GM12878 (cell line): ENCODE results near the gene CHTOP. TPM values are rescaled to one million over a fixed set of nuclear protein-coding genes. Genes with fewer than 3 reads are reported as not detected.

Source experiments
- ATAC-seq: fragments of 200-7000 bp; cut with Tn5 transposase; 3 replicates; pipeline ENCODE4 v1.9.1; 2020; ENCODE audit warnings: mild to moderate bottlenecking, moderate library complexity
- BruUV-seq: library from RNA; stranded (reverse); fragments of 400-500 nt; replicated peaks from 2 replicates; lab custom pipeline; 2021; lab: Mats Ljungman, UMichigan
- CTCF ChIA-PET: fragments of 300-600 bp; sonication (Branson Sonifier 250); formaldehyde crosslinking; extraction: SDS; loops from one replicate; lab custom pipeline; 2021; ENCODE audit warnings: inconsistent platforms; lab: Yijun Ruan, JAX
- POLR2A ChIA-PET: fragments of 350-600 bp; formaldehyde crosslinking; extraction: SDS; loops from one replicate; lab custom pipeline; 2021; ENCODE audit warnings: inconsistent platforms; lab: Charles Lee
- RAD21 ChIA-PET: fragments of 300-600 bp; sonication (Branson Sonifier 250); formaldehyde crosslinking; loops from one replicate; lab custom pipeline; 2023; ENCODE audit warnings: antibody characterized with exemption; ENCODE audit not compliant: unreplicated experiment; lab: Charles Lee
- SMC1A ChIA-PET: fragments of 300-600 bp; sonication (Branson Sonifier 250); formaldehyde crosslinking; loops from one replicate; lab custom pipeline; 2023; ENCODE audit not compliant: unreplicated experiment, uncharacterized antibody; lab: Charles Lee
- DNase-seq: peaks from one replicate; pipeline ENCODE4 v3.0.0-alpha.2; 2011; ENCODE audit warnings: low read depth, low spot score
- FAIRE-seq: peaks from 3 replicates; lab custom pipeline; 2011; peaks lifted over from hg19 to GRCh38; lab: Jason Lieb, UNC
- H2AFZ ChIP-seq: 2 replicates; pipeline ENCODE4 v1.6.0; 2011; ENCODE audit warnings: low read depth, low read length, control low read depth; ENCODE audit not compliant: control insufficient read depth
- H3K27ac ChIP-seq: 2 replicates; pipeline ENCODE4 v1.5.1; 2011; ENCODE audit warnings: control low read depth; ENCODE audit not compliant: control insufficient read depth, insufficient read depth
- H3K27me3 ChIP-seq, 2 experiments: replicated peaks in 1 of 2; 2 replicates each; pipeline versions ENCODE4 v1.6.0 to v1.6.1; 2011; ENCODE audit warnings: low read length in 1 of 2; ENCODE audit not compliant: control insufficient read depth in 2 of 2, insufficient read depth in 2 of 2
- H3K36me3 ChIP-seq, 2 experiments: 2 replicates each; pipeline ENCODE4 v1.5.1; 2011; ENCODE audit warnings: low read length in 1 of 2; ENCODE audit not compliant: control insufficient read depth in 2 of 2, insufficient read depth in 2 of 2
- H3K4me1 ChIP-seq: 2 replicates; pipeline ENCODE4 v1.6.1; 2011; ENCODE audit warnings: mild to moderate bottlenecking, low read length, moderate library complexity, mixed read lengths; ENCODE audit not compliant: control insufficient read depth, insufficient read depth
- H3K4me2 ChIP-seq: 2 replicates; pipeline ENCODE4 v1.6.0; 2011; ENCODE audit warnings: control low read depth; ENCODE audit not compliant: control insufficient read depth, insufficient read depth
- H3K4me3 ChIP-seq: fragments of 200-600 bp; sonication (generic); 2 replicates; pipeline ENCODE4 v1.5.1; 2016
- H3K79me2 ChIP-seq: 2 replicates; pipeline ENCODE4 v1.6.0; 2011; ENCODE audit warnings: low read length; ENCODE audit not compliant: control insufficient read depth, insufficient read depth
- H3K9ac ChIP-seq: 2 replicates; pipeline ENCODE4 v1.8.0; 2011; ENCODE audit warnings: low read length, control low read depth, mixed read lengths; ENCODE audit not compliant: control insufficient read depth, insufficient read depth
- H3K9me3 ChIP-seq: replicated peaks from 3 replicates; pipeline ENCODE4 v1.5.1; 2011; ENCODE audit warnings: mild to moderate bottlenecking, low read length; ENCODE audit not compliant: control insufficient read depth, insufficient read depth
- H4K20me1 ChIP-seq: 2 replicates; pipeline ENCODE4 v1.6.0; 2011; ENCODE audit not compliant: control insufficient read depth, insufficient read depth
- DPF2 ChIP-seq: fragments of 450-650 bp; IDR thresholded peaks from 2 replicates; pipeline ENCODE4 v1.6.1; 2017; ENCODE audit warnings: mild to moderate bottlenecking
- ETV6 ChIP-seq, 2 experiments: fragments of 450-650 bp in 1 of 2; IDR thresholded peaks in 1 of 2; conservative IDR thresholded peaks in 1 of 2; 2 replicates each; pipeline ENCODE4 v1.6.1; 2014; ENCODE audit warnings: antibody characterized with exemption in 1 of 2, borderline replicate concordance in 1 of 2, low read depth in 1 of 2, mild to moderate bottlenecking in 1 of 2, moderate library complexity in 1 of 2
- HDGF ChIP-seq: fragments of 450-650 bp; IDR thresholded peaks from 2 replicates; pipeline ENCODE4 v1.6.1; 2016; ENCODE audit warnings: antibody characterized with exemption
- IKZF2 ChIP-seq, 2 experiments: fragments of 450-650 bp; IDR thresholded peaks; 2 replicates each; pipeline ENCODE4 v1.6.1; 2017; ENCODE audit warnings: mild to moderate bottlenecking in 2 of 2, moderate library complexity in 2 of 2
- NFXL1 ChIP-seq: fragments of 450-650 bp; IDR thresholded peaks from 2 replicates; pipeline ENCODE4 v1.6.1; 2017; ENCODE audit warnings: antibody characterized with exemption, mild to moderate bottlenecking, borderline replicate concordance
- NFYB ChIP-seq: IDR thresholded peaks from 2 replicates; pipeline ENCODE4 v1.6.1; 2011; ENCODE audit warnings: low read depth, mild to moderate bottlenecking, low read length, improper control_type of control experiment, moderate library complexity; ENCODE audit not compliant: insufficient read depth
- SIN3A ChIP-seq: IDR thresholded peaks from 2 replicates; pipeline ENCODE4 v1.6.1; 2012; ENCODE audit warnings: low read depth, low read length, improper control_type of control experiment
- TAF1 ChIP-seq: IDR thresholded peaks from 2 replicates; pipeline ENCODE4 v1.6.1; 2011; ENCODE audit warnings: mild to moderate bottlenecking, low read depth, low read length, borderline replicate concordance
- TARDBP ChIP-seq: IDR thresholded peaks from 2 replicates; pipeline ENCODE4 v1.6.1; 2016; ENCODE audit warnings: borderline replicate concordance
- YBX1 ChIP-seq: fragments of 450-650 bp; IDR thresholded peaks from 2 replicates; pipeline ENCODE4 v1.6.1; 2016; ENCODE audit warnings: antibody characterized with exemption
- WGBS: methylation state at CpG from one replicate; pipeline ENCODE4 v1.1.6; 2016; ENCODE audit warnings: low lambda C conversion rate; ENCODE audit not compliant: insufficient replicate concordance, insufficient coverage; ENCODE audit errors: missing lambda C conversion rate; 5-methylcytosine and 5-hydroxymethylcytosine counted together
- in situ Hi-C: fragments of 300-500 bp; cut with MboI; formaldehyde crosslinking; loops from 9 replicates; pipeline ENCODE4 v1.14.3; 2018; ENCODE audit warnings: mixed read lengths
- intact Hi-C: fragments of 100-400 bp; cut with micrococcal nuclease; formaldehyde crosslinking; loops from one replicate; pipeline ENCODE4 v1.14.2; 2022; ENCODE audit not compliant: unreplicated experiment
- polyA plus RNA-seq, 11 experiments: library from polyadenylated mRNA; depleted of rRNA in 4 of 11; unstranded in 6 of 11; stranded (reverse) in 5 of 11; fragments of >200 nt; fragmentation: Nextera tagmentation in 4 of 11; fragmentation: Illumina TruSeq in 1 of 11; extraction: Ambion mirVana in 4 of 11; extraction: Trizol in 1 of 11; gene quantifications; 1 replicate in 1 of 11; 2 replicates in 10 of 11; pipeline versions ENCODE4 v1.2.1 to v1.2.3, GENCODE V29; 2011 to 2016; ENCODE audit warnings: inconsistent platforms in 2 of 11, missing spikeins in 2 of 11, low read depth in 1 of 11
- total RNA-seq, 4 experiments: library from RNA; depleted of rRNA in 3 of 4; stranded (reverse); fragments of >200 nt in 3 of 4; fragmentation: Illumina TruSeq in 1 of 4; extraction: Trizol in 1 of 4; gene quantifications; 2 replicates each; pipeline versions ENCODE4 v1.2.1 to v1.2.3, GENCODE V29; 2013 to 2021
- TF ChIP-seq, protein P1 (sequence below): fragments of 450-650 bp; formaldehyde crosslinking; IDR thresholded peaks from 2 replicates; pipeline ENCODE4 v1.4.0; 2020; ENCODE audit warnings: mild to moderate bottlenecking, moderate library complexity
- TF ChIP-seq, protein P2 (sequence below): fragments of 450-650 bp; IDR thresholded peaks from 2 replicates; pipeline ENCODE4 v1.6.1; 2017; ENCODE audit warnings: antibody characterized with exemption, mild to moderate bottlenecking, moderate library complexity
- TF ChIP-seq, protein P3 (sequence below): IDR thresholded peaks from 2 replicates; pipeline ENCODE4 v1.6.1; 2011; ENCODE audit warnings: borderline replicate concordance, low read depth, mild to moderate bottlenecking, moderate library complexity, low read length; ENCODE audit not compliant: insufficient read depth, poor library complexity, severe bottlenecking
- TF ChIP-seq, protein P4 (sequence below): fragments of 450-650 bp; IDR thresholded peaks from 2 replicates; pipeline ENCODE4 v1.6.1; 2017; ENCODE audit warnings: low read depth, mild to moderate bottlenecking, moderate library complexity

Gene CHTOP
- total and polyA plus RNA-seq, 10 of the 15 experiments (the other 5 are each of a cell fraction or from before 2014, with no cell fraction given): 8.4 to 93.8 (median 52.3) TPM

DNA sequence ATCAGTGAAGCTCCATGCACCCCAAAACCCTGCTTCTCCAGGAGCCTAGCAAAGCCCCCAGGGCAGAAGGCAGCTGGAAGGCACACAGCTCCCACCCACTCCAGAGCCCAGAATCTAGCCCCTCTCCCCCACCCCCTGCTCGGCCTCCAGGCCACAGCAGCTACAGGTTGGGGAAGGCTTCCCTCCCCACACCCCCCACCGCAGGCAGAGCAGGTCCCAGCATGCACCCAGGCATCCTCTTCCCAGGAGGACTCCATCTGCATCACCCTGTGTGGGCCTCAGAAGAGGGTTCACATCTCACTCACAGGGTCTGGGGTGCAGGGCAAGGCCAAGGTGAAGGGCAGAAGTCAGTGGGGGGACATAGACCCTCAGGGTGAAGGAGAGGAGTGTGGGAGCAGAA is 18.5 kb upstream of the CHTOP start:
- 45% methylated on average over 2 of the region's 2 CpGs for WGBS
- no peaks in the 10 kb centered on the region for H3K9me3 ChIP-seq
- no peaks in the 10 kb centered on the region for H3K27me3 ChIP-seq
- ChIA-PET RAD21 (interaction anchor here (0.6 to 6.2 kb wide), 6 partner anchors 11 to 105 kb away, joined by 3 to 60 read pairs (median 6); partner anchors contain the start of gene S100A13), SMC1A (interaction anchor here (0.8 to 5.0 kb wide), 11 partner anchors 11 to 95 kb away, joined by 3 to 36 read pairs (median 4); partner anchors contain the start of genes CHTOP, S100A1 and S100A13), CTCF (interaction anchor here (1.1 to 7.8 kb wide), 9 partner anchors 8 to 120 kb away, joined by 3 to 106 read pairs (median 11); partner anchors contain the start of genes S100A1 and S100A13), POLR2A (interaction anchor here (1.4 kb wide), 1 partner anchor 9 kb away, joined by 4 read pairs; no protein-coding TSS in a partner anchor)
- intact Hi-C loops (no loop called here), in situ Hi-C loops (no loop called here)
- no peaks in the 10 kb centered on the region for H4K20me1 ChIP-seq
- BruUV-seq: no TSS peak
- H2AFZ ChIP-seq: no peak overlapping the region
- H3K79me2 ChIP-seq: no peaks in the 10 kb centered on the region
- no peak overlapping the region for H3K9ac ChIP-seq
- ATAC-seq (no peak), FAIRE-seq (no peak), DNase-seq (no peak)
- no peak overlapping the region for H3K27ac ChIP-seq
- no peak overlapping the region for H3K4me3 ChIP-seq
- H3K36me3 ChIP-seq: no peaks in the 10 kb centered on the region
- peaks cover 14% of the 10 kb centered on the region for H3K4me1 ChIP-seq
- H3K4me2 ChIP-seq: no peak overlapping the region
- no peak for TF ChIP-seq NFYB
- TF ChIP-seq NFXL1: no peak
- TF ChIP-seq IKZF2 (IDR thresholded peaks at IDR 0.05): no peak
- TF ChIP-seq, protein P1, sequence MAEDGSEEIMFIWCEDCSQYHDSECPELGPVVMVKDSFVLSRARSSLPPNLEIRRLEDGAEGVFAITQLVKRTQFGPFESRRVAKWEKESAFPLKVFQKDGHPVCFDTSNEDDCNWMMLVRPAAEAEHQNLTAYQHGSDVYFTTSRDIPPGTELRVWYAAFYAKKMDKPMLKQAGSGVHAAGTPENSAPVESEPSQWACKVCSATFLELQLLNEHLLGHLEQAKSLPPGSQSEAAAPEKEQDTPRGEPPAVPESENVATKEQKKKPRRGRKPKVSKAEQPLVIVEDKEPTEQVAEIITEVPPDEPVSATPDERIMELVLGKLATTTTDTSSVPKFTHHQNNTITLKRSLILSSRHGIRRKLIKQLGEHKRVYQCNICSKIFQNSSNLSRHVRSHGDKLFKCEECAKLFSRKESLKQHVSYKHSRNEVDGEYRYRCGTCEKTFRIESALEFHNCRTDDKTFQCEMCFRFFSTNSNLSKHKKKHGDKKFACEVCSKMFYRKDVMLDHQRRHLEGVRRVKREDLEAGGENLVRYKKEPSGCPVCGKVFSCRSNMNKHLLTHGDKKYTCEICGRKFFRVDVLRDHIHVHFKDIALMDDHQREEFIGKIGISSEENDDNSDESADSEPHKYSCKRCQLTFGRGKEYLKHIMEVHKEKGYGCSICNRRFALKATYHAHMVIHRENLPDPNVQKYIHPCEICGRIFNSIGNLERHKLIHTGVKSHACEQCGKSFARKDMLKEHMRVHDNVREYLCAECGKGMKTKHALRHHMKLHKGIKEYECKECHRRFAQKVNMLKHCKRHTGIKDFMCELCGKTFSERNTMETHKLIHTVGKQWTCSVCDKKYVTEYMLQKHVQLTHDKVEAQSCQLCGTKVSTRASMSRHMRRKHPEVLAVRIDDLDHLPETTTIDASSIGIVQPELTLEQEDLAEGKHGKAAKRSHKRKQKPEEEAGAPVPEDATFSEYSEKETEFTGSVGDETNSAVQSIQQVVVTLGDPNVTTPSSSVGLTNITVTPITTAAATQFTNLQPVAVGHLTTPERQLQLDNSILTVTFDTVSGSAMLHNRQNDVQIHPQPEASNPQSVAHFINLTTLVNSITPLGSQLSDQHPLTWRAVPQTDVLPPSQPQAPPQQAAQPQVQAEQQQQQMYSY (CRISPR knock-in tag): no peak
- TF ChIP-seq SIN3A: no peak
- TF ChIP-seq, protein P2, sequence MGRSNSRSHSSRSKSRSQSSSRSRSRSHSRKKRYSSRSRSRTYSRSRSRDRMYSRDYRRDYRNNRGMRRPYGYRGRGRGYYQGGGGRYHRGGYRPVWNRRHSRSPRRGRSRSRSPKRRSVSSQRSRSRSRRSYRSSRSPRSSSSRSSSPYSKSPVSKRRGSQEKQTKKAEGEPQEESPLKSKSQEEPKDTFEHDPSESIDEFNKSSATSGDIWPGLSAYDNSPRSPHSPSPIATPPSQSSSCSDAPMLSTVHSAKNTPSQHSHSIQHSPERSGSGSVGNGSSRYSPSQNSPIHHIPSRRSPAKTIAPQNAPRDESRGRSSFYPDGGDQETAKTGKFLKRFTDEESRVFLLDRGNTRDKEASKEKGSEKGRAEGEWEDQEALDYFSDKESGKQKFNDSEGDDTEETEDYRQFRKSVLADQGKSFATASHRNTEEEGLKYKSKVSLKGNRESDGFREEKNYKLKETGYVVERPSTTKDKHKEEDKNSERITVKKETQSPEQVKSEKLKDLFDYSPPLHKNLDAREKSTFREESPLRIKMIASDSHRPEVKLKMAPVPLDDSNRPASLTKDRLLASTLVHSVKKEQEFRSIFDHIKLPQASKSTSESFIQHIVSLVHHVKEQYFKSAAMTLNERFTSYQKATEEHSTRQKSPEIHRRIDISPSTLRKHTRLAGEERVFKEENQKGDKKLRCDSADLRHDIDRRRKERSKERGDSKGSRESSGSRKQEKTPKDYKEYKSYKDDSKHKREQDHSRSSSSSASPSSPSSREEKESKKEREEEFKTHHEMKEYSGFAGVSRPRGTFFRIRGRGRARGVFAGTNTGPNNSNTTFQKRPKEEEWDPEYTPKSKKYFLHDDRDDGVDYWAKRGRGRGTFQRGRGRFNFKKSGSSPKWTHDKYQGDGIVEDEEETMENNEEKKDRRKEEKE: no peak
- no peak for TF ChIP-seq ETV6 (conservative IDR thresholded peaks at IDR 0.05 in 1 of 2, IDR thresholded peaks at IDR 0.05 in 1 of 2; ENCODE audit: borderline replicate concordance in 1 of 2, low read depth in 1 of 2)
- no peak for TF ChIP-seq TAF1
- TF ChIP-seq TARDBP: no peak
- TF ChIP-seq, protein P3, sequence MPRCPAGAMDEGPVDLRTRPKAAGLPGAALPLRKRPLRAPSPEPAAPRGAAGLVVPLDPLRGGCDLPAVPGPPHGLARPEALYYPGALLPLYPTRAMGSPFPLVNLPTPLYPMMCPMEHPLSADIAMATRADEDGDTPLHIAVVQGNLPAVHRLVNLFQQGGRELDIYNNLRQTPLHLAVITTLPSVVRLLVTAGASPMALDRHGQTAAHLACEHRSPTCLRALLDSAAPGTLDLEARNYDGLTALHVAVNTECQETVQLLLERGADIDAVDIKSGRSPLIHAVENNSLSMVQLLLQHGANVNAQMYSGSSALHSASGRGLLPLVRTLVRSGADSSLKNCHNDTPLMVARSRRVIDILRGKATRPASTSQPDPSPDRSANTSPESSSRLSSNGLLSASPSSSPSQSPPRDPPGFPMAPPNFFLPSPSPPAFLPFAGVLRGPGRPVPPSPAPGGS: no peak
- TF ChIP-seq DPF2: no peak
- TF ChIP-seq, protein P4, sequence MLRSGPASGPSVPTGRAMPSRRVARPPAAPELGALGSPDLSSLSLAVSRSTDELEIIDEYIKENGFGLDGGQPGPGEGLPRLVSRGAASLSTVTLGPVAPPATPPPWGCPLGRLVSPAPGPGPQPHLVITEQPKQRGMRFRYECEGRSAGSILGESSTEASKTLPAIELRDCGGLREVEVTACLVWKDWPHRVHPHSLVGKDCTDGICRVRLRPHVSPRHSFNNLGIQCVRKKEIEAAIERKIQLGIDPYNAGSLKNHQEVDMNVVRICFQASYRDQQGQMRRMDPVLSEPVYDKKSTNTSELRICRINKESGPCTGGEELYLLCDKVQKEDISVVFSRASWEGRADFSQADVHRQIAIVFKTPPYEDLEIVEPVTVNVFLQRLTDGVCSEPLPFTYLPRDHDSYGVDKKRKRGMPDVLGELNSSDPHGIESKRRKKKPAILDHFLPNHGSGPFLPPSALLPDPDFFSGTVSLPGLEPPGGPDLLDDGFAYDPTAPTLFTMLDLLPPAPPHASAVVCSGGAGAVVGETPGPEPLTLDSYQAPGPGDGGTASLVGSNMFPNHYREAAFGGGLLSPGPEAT: no peak
- no peak for TF ChIP-seq HDGF
- no peak for TF ChIP-seq YBX1
